H54 (cell line): ENCODE measurements around the gene CNKSR2.

ENCODE experiments used
- DNase-seq: peaks from one replicate; pipeline ENCODE4 v3.0.0; 2011; ENCODE audit warnings: low spot score, mixed read lengths; ENCODE audit not compliant: insufficient read length
- FAIRE-seq: peaks from 3 replicates; lab custom pipeline; 2011; peaks lifted over from hg19 to GRCh38; lab: Jason Lieb, UNC
- POLR2A ChIP-seq: IDR thresholded peaks from 2 replicates; pipeline ENCODE4 v1.6.1; 2011; ENCODE audit warnings: low read depth, mild to moderate bottlenecking, low read length

Gene CNKSR2

DNA sequence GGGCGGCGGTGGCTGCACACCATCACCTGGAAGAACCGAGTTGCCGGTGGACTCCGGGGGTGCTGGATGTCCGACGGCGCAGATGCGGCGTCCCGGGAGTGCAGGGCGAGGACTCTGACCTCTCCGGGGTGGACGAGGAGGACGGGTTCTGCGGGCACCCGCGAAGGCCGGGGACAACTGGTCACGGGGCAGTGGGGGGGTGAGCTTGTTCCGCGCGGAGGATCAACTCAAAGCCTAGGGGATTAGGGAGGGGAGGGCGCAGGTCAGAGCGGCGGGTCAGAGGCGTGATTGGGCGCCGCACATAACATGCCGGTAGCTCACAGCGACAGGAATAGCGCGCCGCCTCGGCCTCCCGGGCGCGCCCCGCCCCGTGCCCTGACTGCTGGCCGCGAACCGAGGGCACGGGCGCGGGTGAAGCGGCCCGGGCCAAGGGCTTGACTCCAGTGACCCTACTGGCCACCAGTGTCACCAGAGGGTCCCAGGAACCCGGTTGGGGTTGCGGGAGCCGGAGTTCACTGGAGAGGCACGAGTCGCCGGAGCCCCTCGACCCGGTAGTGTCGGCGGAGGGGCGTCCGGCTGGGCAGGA, 284.0 kb downstream of the CNKSR2 start, which contains the start of gene KLHL34:
Gene KLHL34 (minus strand): TSS at position 179 of the 586 bp plus-strand sequence. CDS start 542 bp downstream, outside the sequence.
- DNase-seq, result no peak
- no peak for FAIRE-seq
- TF ChIP-seq POLR2A, result no peak

DNA sequence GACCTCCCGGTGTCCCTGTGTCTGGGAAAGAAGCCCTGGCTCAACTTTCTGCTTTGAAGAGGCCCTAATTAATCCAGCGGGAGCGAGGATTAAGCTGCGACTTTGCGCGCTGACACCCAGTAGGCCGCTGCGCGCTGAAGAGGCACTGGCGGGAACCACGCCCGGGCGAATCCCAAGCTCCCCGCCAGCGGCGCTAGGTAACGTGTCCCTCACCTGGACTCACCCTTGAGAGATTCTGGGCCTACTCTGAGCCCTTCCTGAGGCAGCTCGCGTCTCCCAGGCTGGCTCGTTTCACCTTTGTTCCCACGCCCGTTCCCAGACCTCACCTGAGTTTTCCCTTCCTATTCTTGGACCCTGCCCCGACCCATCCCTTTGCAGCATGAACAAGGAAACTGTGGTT, 284.5 kb downstream of the CNKSR2 start:
- FAIRE-seq (no peak), DNase-seq (no peak)
- no peak for TF ChIP-seq POLR2A

GRCh38 chrX:21659320-21659719, 285.1 kb downstream of the CNKSR2 start:
- FAIRE-seq (no peak), DNase-seq (no peak)
- TF ChIP-seq POLR2A, result no peak

DNA sequence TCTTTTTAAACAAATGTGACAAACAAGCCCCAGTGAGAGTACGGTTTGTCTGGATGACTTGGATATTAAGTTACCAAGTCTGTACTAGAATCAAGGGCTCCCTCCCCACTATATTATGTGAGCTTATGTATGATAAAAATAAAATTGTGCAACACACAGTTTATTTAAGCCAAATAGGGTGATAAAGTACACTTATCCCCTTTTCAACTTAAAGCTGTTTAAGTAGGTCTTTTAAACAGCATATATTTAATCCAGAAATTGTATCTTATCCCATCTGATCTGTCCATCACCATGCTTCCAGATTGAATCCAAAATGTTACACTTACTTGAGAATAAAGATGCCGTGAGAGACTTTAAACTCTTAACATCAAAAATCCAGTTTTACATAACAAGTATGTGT, 285.9 kb downstream of the CNKSR2 start:
- no peak for TF ChIP-seq POLR2A
- DNase-seq, result no peak
- no peak for FAIRE-seq

GRCh38 chrX:21661316-21661715, 287.1 kb downstream of the CNKSR2 start:
- FAIRE-seq (no peak), DNase-seq (no peak)
- TF ChIP-seq POLR2A, result no peak

DNA sequence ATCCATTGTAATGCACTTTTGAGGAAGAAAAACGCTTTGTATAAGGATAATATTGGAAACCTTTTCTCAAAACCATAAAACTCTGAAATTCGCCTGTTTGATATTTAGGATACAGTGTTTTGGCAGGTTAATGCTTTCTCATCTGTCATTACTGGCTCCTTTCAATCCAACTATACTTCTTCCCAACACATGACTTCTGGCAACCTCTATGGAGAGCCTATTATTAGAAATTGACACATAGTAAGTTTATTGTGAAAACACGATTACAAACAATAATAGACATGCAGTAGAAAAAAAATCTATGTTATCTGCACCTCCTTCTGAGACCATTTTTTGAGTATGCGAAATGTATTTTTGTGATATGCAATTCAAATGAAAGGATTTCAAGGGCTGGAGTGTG, 288.5 kb downstream of the CNKSR2 start:
- DNase-seq, result no peak
- TF ChIP-seq POLR2A, result no peak
- no peak for FAIRE-seq

DNA sequence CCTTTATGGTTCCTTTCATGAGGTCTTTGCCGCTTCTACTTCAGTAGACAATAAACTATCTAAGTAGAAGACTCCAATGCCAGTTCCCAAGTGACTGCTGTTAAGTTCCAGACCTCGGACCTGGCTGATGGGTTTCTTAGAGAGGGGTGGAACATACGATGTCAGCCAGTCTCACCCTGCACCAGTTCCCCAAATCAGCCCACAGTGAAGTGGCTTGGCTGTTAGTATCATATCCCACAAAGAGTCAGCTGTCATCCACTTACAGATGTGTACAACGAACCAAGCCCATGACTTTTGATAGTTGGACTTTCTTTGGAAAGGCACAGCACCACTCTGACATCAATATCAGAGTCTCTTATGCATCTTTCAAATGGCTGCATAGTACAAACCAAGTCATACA, 292.0 kb downstream of the CNKSR2 start:
- no peak for TF ChIP-seq POLR2A
- FAIRE-seq (no peak), DNase-seq (no peak)

GRCh38 chrX:21666679-21667078, 292.5 kb downstream of the CNKSR2 start:
- DNase-seq, result no peak
- no peak for FAIRE-seq

DNA sequence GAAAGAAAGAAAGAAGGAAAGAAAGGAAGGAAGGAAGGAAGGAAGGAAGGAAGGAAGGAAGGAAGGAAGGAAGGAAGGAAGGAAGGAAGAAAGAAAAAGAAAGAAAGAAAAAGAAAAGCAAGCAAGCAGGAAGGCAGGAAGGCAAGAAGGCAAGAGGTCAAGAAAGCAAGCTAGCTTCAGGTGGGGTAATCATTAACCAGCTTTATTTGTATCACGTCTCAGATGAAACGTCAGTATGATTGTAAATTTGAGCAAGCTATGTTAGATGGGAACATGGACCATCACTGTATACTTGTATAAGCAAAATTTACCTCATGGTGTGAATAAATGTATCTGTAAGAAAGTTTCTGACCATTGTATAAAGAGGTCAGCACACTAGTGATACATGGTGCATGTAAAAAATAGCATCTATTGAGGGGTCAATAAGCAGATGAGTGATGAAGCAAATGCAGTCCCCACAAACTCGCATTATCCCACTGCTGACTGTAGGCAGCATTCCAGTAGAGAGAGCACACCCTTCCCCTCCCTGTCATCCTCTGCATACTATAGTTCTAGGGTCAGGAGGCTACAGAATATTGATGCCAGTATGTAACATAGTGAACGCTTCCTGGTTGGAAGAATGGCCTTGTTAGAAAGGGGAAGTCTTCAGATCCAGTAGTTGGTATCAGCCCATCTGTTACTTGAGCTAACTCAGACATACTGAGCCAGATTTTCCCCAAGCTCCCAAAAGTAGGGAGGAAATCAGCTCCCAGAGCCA, 300.4 kb downstream of the CNKSR2 start:
- DNase-seq (no peak), FAIRE-seq (no peak)
- TF ChIP-seq POLR2A, result no peak

More at GRCh38 chrX:21666679-21667078, 292.5 kb downstream of the CNKSR2 start:
- no peak for TF ChIP-seq POLR2A

GRCh38 chrX:21675931-21676330, 301.7 kb downstream of the CNKSR2 start:
- TF ChIP-seq POLR2A, result no peak
- DNase-seq, result no peak
- FAIRE-seq, result no peak

DNA sequence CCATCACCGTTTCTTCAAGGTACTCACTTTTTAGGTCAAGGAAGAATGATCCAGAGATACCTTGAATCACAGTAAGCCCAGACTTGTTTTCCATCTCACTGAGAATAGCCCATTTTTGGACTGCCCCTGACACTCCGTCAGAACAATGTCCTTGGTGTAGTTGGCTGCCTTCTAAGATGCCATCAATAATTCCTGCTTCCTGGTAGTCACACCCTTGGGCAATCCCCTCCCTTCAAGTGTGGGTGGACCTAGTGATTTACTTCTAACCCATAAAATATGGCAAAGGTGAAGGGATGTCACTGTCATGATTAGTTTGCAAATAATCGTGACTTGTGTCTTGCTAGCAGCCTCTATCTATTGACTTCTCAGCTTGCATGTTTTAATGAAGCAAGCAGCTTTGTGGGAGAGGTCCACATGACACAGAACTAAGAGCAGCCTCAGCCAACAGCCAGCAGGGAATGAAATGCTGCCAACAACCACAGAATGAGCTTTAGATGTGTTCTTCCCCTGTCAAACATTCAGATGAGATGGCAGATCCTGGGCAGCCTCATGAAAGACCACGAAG, 303.9 kb downstream of the CNKSR2 start:
- no peak for FAIRE-seq
- TF ChIP-seq POLR2A, result no peak
- no peak for DNase-seq

GRCh38 chrX:21683941-21684340, 309.7 kb downstream of the CNKSR2 start:
- no peak for FAIRE-seq
- no peak for DNase-seq

GRCh38 chrX:21691512-21692018, 317.3 kb downstream of the CNKSR2 start:
- no peak for TF ChIP-seq POLR2A
- FAIRE-seq (no peak), DNase-seq (no peak)

More at GRCh38 chrX:21683941-21684340, 309.7 kb downstream of the CNKSR2 start:
- TF ChIP-seq POLR2A, result no peak

DNA sequence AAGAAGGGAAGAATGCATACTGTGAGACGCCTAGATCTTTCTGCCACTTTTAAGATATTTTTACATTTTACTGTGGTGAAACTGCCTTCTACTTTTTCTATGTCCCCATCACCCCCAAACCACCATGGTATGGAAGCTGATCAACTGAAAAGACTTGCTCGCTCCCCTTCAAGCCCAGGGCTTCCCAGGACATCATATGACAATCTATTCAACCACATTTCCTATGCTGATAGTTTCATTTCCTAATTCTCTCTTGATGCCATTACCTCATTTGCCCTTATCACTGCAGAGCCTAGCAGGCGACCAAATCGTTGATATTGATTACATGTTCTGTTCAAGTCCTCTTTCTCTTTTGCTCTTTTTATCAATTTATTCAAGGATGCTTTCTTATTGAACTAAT, 324.1 kb downstream of the CNKSR2 start:
- FAIRE-seq, result no peak

More for the DNA sequence above, 324.1 kb downstream of the CNKSR2 start:
- TF ChIP-seq POLR2A, result no peak
- DNase-seq, result no peak
